ENCODE results near the gene FCN2.

DNA sequence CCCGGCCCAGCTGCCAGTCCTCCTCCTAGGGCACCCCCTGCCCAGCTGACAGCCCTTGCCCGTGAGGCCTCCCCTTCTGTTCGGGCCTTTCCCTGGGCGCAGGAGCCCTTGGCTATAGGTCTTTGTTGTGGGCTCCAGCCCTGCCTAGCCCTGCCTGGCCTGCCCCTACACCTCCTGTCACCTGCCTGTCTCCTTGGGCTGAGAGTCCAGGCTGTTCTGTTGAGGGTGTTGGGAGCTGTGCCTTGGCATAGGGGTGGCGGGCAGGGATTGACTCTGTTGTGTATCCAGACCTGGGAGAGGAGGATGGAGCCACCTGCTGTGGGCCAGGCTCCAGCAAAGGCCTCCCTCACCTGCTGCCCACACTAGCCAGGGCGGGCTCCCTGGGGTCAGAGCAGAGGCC lies 11.6 kb downstream of the FCN2 start:
- no peak for TF ChIP-seq POLR2A (IDR thresholded peaks at IDR 0.05)
- no peak for TF ChIP-seq CTCF (IDR thresholded peaks at IDR 0.05)

Data from Peyer's patch (tissue), 4 donors.